HepG2 (cell line): Measurements from ENCODE around the gene TLCD3B. TPM values are rescaled to one million over a fixed set of nuclear protein-coding genes. Genes with fewer than 3 reads are reported as not detected.
A peak's percentile ranks its signal among the peaks of the same experiment; 100 is the strongest.

ENCODE experiments used
- KDM2A ChIP-seq: sonication (generic); formaldehyde crosslinking; IDR thresholded peaks from 2 replicates; pipeline ENCODE4 v1.4.0; 2020; ENCODE audit warnings: low read depth, missing genetic modification reagents, borderline replicate concordance
- LRRFIP1 ChIP-seq: sonication (generic); formaldehyde crosslinking; conservative IDR thresholded peaks from 2 replicates; pipeline ENCODE4 v1.4.0; 2020; ENCODE audit warnings: missing genetic modification reagents
- NFE2 ChIP-seq: sonication (generic); formaldehyde crosslinking; IDR thresholded peaks from 2 replicates; pipeline ENCODE4 v1.4.0; 2020; ENCODE audit warnings: missing genetic modification reagents
- NFKB2 ChIP-seq: sonication (generic); formaldehyde crosslinking; IDR thresholded peaks from 2 replicates; pipeline ENCODE4 v1.4.0; 2020; ENCODE audit warnings: missing genetic modification reagents, borderline replicate concordance
- NFKBIZ ChIP-seq: IDR thresholded peaks from 2 replicates; pipeline ENCODE4 v1.6.1; 2018; ENCODE audit warnings: missing genetic modification reagents, missing compliant biosample characterization
- RNF219 ChIP-seq: sonication (generic); formaldehyde crosslinking; IDR thresholded peaks from 2 replicates; pipeline ENCODE4 v1.5.0; 2020; ENCODE audit warnings: mild to moderate bottlenecking, missing genetic modification reagents
- ZNF292 ChIP-seq: sonication (generic); formaldehyde crosslinking; IDR thresholded peaks from 2 replicates; pipeline ENCODE4 v1.8.1; 2022; ENCODE audit warnings: mild to moderate bottlenecking, low read depth, missing genetic modification reagents, borderline replicate concordance
- ZNF879 ChIP-seq: sonication (generic); formaldehyde crosslinking; IDR thresholded peaks from 2 replicates; pipeline ENCODE4 v1.8.1; 2023; ENCODE audit warnings: missing genetic modification reagents
- polyA plus RNA-seq, 8 experiments: library from polyadenylated mRNA; depleted of rRNA in 3 of 8; stranded (reverse) in 7 of 8; unstranded in 1 of 8; fragments of >200 nt; fragmentation: Illumina TruSeq in 4 of 8; extraction: Trizol in 4 of 8; gene quantifications; 2 replicates each; pipeline versions ENCODE4 v1.2.1 to v1.2.3, GENCODE V29; 2011 to 2016; ENCODE audit warnings: low read depth in 4 of 8, missing spikeins in 1 of 8, mixed read lengths in 1 of 8; ENCODE audit not compliant: insufficient read depth in 1 of 8
- total RNA-seq, 5 experiments: library from RNA; depleted of rRNA; stranded (reverse); fragments of >200 nt; fragmentation: Illumina TruSeq; extraction: Trizol; gene quantifications; 2 replicates each; pipeline ENCODE4 v1.2.3, GENCODE V29; 2016; ENCODE audit warnings: low read depth in 1 of 5
- TF ChIP-seq, protein P1 (sequence below): sonication (generic); formaldehyde crosslinking; IDR thresholded peaks from 2 replicates; pipeline ENCODE4 v1.4.0; 2020; ENCODE audit warnings: mild to moderate bottlenecking, missing genetic modification reagents
- TF ChIP-seq, protein P2 (sequence below): sonication (generic); formaldehyde crosslinking; IDR thresholded peaks from 2 replicates; pipeline ENCODE4 v1.4.0; 2020; ENCODE audit warnings: missing genetic modification reagents, borderline replicate concordance

Gene TLCD3B
- total and polyA plus RNA-seq, 2 of the 13 experiments (the other 11 are each of a cell fraction or from before 2014, with no cell fraction given): not detected

DNA sequence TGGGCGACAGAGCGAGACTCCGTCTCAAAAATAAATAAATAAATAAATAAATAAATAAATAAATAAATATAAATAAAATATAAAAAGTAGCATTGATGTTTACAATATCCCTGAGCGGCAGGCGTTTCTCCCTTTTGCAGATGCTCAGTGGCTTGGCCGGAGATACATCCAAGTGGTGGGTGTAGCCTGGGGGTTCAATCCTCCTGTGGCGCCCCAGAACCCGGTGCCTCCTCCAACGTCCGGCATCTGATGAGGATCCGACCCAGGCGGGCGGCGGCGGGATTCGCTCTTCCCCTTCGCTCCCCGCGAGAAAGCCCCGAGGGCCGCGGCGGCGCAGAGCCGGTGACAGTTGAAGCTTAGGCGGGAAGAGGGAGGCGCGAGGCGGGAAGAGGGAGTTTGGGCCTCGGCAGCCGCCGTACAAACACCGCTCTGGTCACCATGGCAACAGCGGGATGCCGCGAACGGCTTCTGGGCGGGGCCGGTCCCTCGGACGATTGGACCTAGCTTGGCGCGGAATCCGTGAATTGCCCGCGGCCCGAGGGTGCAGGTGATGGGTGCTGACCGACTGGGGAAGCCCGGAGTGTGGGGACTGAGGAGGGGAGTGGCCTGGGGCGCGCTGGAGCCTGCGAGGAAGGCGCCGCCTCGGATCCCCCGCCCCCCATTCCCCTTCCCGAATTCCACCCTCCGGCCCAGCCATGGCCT is 21.8 kb upstream of the TLCD3B start (continued):
- TF ChIP-seq, protein P1, sequence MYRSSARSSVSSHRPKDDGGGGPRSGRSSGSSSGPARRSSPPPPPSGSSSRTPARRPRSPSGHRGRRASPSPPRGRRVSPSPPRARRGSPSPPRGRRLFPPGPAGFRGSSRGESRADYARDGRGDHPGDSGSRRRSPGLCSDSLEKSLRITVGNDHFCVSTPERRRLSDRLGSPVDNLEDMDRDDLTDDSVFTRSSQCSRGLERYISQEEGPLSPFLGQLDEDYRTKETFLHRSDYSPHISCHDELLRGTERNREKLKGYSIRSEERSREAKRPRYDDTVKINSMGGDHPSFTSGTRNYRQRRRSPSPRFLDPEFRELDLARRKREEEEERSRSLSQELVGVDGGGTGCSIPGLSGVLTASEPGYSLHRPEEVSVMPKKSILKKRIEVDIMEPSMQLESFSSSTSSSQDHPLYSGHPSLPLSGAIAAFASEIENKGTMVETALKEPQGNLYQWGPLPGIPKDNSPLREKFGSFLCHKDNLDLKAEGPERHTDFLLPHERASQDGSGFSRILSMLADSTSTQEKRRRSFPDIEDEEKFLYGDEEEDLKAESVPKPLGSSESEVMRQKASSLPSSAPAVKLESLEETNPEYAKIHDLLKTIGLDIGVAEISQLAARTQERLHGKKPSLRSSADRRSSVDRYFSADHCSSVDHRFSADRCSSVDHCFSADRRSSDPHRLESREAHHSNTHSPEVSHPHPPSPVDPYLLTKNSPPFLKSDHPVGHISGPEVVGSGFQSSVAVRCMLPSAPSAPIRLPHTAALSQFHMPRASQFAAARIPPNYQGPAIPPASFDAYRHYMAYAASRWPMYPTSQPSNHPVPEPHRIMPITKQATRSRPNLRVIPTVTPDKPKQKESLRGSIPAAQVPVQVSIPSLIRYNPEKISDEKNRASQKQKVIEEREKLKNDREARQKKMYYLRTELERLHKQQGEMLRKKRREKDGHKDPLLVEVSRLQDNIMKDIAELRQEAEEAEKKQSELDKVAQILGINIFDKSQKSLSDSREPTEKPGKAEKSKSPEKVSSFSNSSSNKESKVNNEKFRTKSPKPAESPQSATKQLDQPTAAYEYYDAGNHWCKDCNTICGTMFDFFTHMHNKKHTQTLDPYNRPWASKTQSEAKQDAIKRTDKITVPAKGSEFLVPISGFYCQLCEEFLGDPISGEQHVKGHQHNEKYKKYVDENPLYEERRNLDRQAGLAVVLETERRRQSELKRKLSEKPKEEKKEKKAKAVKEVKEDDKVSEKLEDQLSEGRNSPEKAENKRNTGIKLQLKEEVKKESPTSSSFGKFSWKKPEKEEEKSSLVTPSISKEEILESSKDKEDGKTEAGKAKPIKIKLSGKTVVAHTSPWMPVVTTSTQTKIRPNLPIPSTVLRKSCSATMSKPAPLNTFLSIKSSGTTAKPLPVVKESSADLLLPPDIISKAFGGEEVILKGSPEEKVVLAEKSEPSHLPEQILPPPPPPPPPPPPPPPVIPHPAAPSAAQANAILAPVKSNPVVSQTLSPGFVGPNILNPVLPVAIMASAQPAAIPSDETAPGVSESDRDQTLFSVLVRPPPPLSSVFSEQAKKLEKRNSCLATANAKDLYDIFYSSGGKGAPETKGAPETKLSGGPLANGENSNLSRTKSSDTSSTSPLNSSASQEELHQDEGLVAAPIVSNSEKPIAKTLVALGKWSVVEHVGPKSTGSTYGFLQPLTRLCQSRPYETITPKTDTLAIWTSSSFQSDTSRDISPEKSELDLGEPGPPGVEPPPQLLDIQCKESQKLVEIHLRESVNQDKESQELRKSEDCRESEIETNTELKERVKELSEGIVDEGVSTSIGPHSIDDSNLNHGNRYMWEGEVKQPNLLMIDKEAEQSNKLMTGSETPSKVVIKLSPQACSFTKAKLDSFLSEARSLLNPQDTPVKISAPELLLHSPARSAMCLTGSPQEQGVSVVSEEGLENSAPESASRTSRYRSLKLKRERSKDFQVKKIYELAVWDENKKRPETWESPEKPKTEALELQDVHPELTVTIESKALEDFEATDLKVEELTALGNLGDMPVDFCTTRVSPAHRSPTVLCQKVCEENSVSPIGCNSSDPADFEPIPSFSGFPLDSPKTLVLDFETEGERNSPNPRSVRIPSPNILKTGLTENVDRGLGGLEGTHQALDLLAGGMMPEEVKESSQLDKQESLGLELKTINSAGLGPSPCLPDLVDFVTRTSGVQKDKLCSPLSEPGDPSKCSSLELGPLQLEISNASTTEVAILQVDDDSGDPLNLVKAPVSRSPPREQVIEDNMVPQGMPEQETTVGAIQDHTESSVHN (CRISPR knock-in tag): no peak
- TF ChIP-seq NFKBIZ (CRISPR knock-in tag) (no peak), KDM2A (CRISPR knock-in tag) (peak; percentile 97), NFE2 (0 out of 2 replicates have a peak, but pooled peaks have one; percentile 18), RNF219 (CRISPR knock-in tag) (peak; percentile 66; the same call in 1 of the 2 replicates), NFKB2 (CRISPR knock-in tag) (peak; percentile 98), ZNF879 (CRISPR knock-in tag) (0 out of 2 replicates have a peak, but pooled peaks have one; percentile 88), ZNF292 (CRISPR knock-in tag) (no peak), LRRFIP1 (CRISPR knock-in tag) (no peak)
- TF ChIP-seq, protein P2, sequence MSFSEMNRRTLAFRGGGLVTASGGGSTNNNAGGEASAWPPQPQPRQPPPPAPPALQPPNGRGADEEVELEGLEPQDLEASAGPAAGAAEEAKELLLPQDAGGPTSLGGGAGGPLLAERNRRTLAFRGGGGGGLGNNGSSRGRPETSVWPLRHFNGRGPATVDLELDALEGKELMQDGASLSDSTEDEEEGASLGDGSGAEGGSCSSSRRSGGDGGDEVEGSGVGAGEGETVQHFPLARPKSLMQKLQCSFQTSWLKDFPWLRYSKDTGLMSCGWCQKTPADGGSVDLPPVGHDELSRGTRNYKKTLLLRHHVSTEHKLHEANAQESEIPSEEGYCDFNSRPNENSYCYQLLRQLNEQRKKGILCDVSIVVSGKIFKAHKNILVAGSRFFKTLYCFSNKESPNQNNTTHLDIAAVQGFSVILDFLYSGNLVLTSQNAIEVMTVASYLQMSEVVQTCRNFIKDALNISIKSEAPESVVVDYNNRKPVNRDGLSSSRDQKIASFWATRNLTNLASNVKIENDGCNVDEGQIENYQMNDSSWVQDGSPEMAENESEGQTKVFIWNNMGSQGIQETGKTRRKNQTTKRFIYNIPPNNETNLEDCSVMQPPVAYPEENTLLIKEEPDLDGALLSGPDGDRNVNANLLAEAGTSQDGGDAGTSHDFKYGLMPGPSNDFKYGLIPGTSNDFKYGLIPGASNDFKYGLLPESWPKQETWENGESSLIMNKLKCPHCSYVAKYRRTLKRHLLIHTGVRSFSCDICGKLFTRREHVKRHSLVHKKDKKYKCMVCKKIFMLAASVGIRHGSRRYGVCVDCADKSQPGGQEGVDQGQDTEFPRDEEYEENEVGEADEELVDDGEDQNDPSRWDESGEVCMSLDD: no peak
